Activated T-cell treated with anti-CD3 and anti-CD28 coated beads for 1 hour (primary cell): ENCODE measurements around the gene CDX1.
A peak's percentile ranks its signal among the peaks of the same experiment; 100 is the strongest.

Source experiments
- DNase-seq: peaks from one replicate; pipeline ENCODE4 v3.0.0-alpha.2; 2020; ENCODE audit warnings: low read depth

Gene CDX1

GRCh38 chr5:150146862-150147601, 19.5 kb upstream of the CDX1 start:
- no peak for DNase-seq

GRCh38 chr5:150147670-150148069, 18.9 kb upstream of the CDX1 start:
- no peak for DNase-seq

- no peak for DNase-seq
These were observed 18.3 kb upstream of the CDX1 start for GRCh38 chr5:150148117-150148927.

- no peak for DNase-seq
These were observed 17.0 kb upstream of the CDX1 start for GRCh38 chr5:150149618-150150017.

- DNase-seq, result no peak
These were observed 13.7 kb upstream of the CDX1 start for GRCh38 chr5:150152636-150153462.

GRCh38 chr5:150153483-150153882, 13.1 kb upstream of the CDX1 start:
- DNase-seq, result no peak

GRCh38 chr5:150153957-150154617, 12.5 kb upstream of the CDX1 start:
- no peak for DNase-seq

GRCh38 chr5:150154618-150155128, 11.9 kb upstream of the CDX1 start:
- DNase-seq, result no peak

- peak; percentile 38 for DNase-seq
These were observed 11.1 kb upstream of the CDX1 start, which contains the start of gene PDGFRB for GRCh38 chr5:150155258-150156026. TSS of gene PDGFRB (minus strand) at chr5:150155845. CDS start at chr5:150137047, 18,798 bp downstream.

GRCh38 chr5:150156027-150156368, 10.6 kb upstream of the CDX1 start:
- no peak for DNase-seq

- DNase-seq, result no peak
These were observed 10.0 kb upstream of the CDX1 start for GRCh38 chr5:150156540-150156939.

GRCh38 chr5:150157168-150157567, 9.4 kb upstream of the CDX1 start:
- DNase-seq, result no peak

GRCh38 chr5:150158170-150158949, 8.2 kb upstream of the CDX1 start:
- DNase-seq, result no peak

GRCh38 chr5:150159031-150159430, 7.5 kb upstream of the CDX1 start:
- no peak for DNase-seq

- DNase-seq, result no peak
These were observed 6.8 kb upstream of the CDX1 start for GRCh38 chr5:150159741-150160179.

GRCh38 chr5:150160448-150161081, 6.0 kb upstream of the CDX1 start:
- DNase-seq, result no peak

GRCh38 chr5:150161242-150162141, 5.1 kb upstream of the CDX1 start:
- peak; percentile 68 for DNase-seq

- DNase-seq, result no peak
These were observed 4.5 kb upstream of the CDX1 start for GRCh38 chr5:150162142-150162513.

GRCh38 chr5:150163035-150163434, 3.5 kb upstream of the CDX1 start:
- DNase-seq, result no peak
